ENCODE results near the gene BRD4.
A peak's percentile ranks its signal among the peaks of the same experiment; 100 is the strongest.

The BRD4 gene

GRCh38 chr19:15213715-15214381 is 118.5 kb downstream of the BRD4 start:
- no peak for TF ChIP-seq CTCF (IDR thresholded peaks at IDR 0.05; ENCODE audit: extremely low read depth, missing control alignments)
- no peak for DNase-seq (ENCODE audit: low spot score)

- TF ChIP-seq CTCF (IDR thresholded peaks at IDR 0.05; ENCODE audit: extremely low read depth, missing control alignments) = no peak
- no peak for DNase-seq (ENCODE audit: low spot score)
Measured at GRCh38 chr19:15212711-15213110, 119.6 kb downstream of the BRD4 start.

- TF ChIP-seq CTCF (IDR thresholded peaks at IDR 0.05; ENCODE audit: extremely low read depth, missing control alignments) = no peak
- no peak for DNase-seq (ENCODE audit: low spot score)
Measured at GRCh38 chr19:15210323-15210781, 122.0 kb downstream of the BRD4 start.

- DNase-seq (ENCODE audit: low spot score) = no peak
Measured at GRCh38 chr19:15201374-15202023, 130.8 kb downstream of the BRD4 start.

GRCh38 chr19:15200553-15201364 is 131.6 kb downstream of the BRD4 start, which contains the start of gene NOTCH3:
NOTCH3 (minus strand) TSS chr19:15200995; CDS start chr19:15200905, 90 bp downstream.
- peak; percentile 45 for DNase-seq (ENCODE audit: low spot score)
- TF ChIP-seq CTCF (IDR thresholded peaks at IDR 0.05; ENCODE audit: extremely low read depth, missing control alignments) = no peak

More at GRCh38 chr19:15201374-15202023, 130.8 kb downstream of the BRD4 start:
- TF ChIP-seq CTCF (IDR thresholded peaks at IDR 0.05; ENCODE audit: extremely low read depth, missing control alignments) = no peak

- DNase-seq (ENCODE audit: low spot score) = no peak
- no peak for TF ChIP-seq CTCF (IDR thresholded peaks at IDR 0.05; ENCODE audit: extremely low read depth, missing control alignments)
Measured at GRCh38 chr19:15199661-15200552, 132.4 kb downstream of the BRD4 start.

Data from GM20000 (cell line).